Measurements from ENCODE around the gene CDC16. TPM values are rescaled to one million over a fixed set of nuclear protein-coding genes. Genes with fewer than 3 reads are reported as not detected.

Gene CDC16
- total and polyA plus RNA-seq, 4 experiments from 2014 or later = 12.9 to 87.9 (median 53.7) TPM

GRCh38 chr13:114212158-114212495 lies 22.6 kb upstream of the CDC16 start:
- ChIA-PET POLR2A (ENCODE audit: partially characterized antibody) (interaction anchor here (1.1 to 3.4 kb wide), 3 partner anchors 69 to 102 kb away, joined by 3 to 10 read pairs (median 4); no protein-coding TSS in a partner anchor), CTCF (ENCODE audit: partially characterized antibody) (interaction anchor here (1.7 kb wide), 1 partner anchor 50 kb away, joined by 3 read pairs; no protein-coding TSS in a partner anchor)
- no peaks in the 10 kb centered on the region for H3K9me3 Mint-ChIP-seq
- H3K9me3 ChIP-seq (ENCODE audit: control insufficient read depth in 1 of 2, low read length in 2 of 2) = no peaks in the 10 kb centered on the region
- H3K27me3 ChIP-seq (ENCODE audit: insufficient read depth, low read length) = peaks cover 4% of the 10 kb centered on the region
- H3K36me3 Mint-ChIP-seq = no peaks in the 10 kb centered on the region
- DNase-seq = no peak
- no peak overlapping the region for H3K27ac ChIP-seq (ENCODE audit: low read depth, low read length)
- H3K4me3 Mint-ChIP-seq = no peak overlapping the region
- no peak overlapping the region for H3K4me3 ChIP-seq (ENCODE audit: low read length in 2 of 2)
- intact Hi-C loops (cut with micrococcal nuclease) = no loop called here
- H3K4me1 ChIP-seq (ENCODE audit: insufficient read depth, low read length) = peaks cover 5% of the 10 kb centered on the region
- peaks cover 4 to 5% of the 10 kb centered on the region in 2 donors for H3K27me3 Mint-ChIP-seq
- peak overlapping the region in 3 of 7 donors; percentile 43 to 79 (median 71) for H3K27ac Mint-ChIP-seq
- peaks cover 3 to 26% (median 10%) of the 10 kb centered on the region in 4 donors for H3K4me1 Mint-ChIP-seq
- no peaks in the 10 kb centered on the region for H3K36me3 ChIP-seq (ENCODE audit: insufficient read depth, low read length)

- Histone ChIP-seq H3K36me3 (ENCODE audit: insufficient read depth, low read length) (no peaks in the 10 kb centered on the region), H3K27ac (ENCODE audit: low read depth, low read length) (no peak overlapping the region), H3K9me3 (ENCODE audit: control insufficient read depth in 1 of 2, low read length in 2 of 2) (no peaks in the 10 kb centered on the region), H3K4me3 (ENCODE audit: low read length in 2 of 2) (no peak overlapping the region), H3K4me1 (ENCODE audit: insufficient read depth, low read length) (peaks cover 5% of the 10 kb centered on the region), H3K27me3 (ENCODE audit: insufficient read depth, low read length) (peaks cover 4% of the 10 kb centered on the region)
- DNase-seq = no peak
- Mint-ChIP-seq H3K27me3 (peaks cover 4 to 5% of the 10 kb centered on the region in 2 donors), H3K36me3 (no peaks in the 10 kb centered on the region), H3K4me3 (no peak overlapping the region), H3K27ac (peak overlapping the region in 1 of 7 donors; percentile 64), H3K9me3 (no peaks in the 10 kb centered on the region), H3K4me1 (peaks cover 6 to 40% (median 17%) of the 10 kb centered on the region in 4 donors)
- CTCF ChIA-PET (ENCODE audit: partially characterized antibody) = interaction anchor here (1.0 to 1.7 kb wide), 2 partner anchors 13 to 27 kb away, joined by 3 to 7 read pairs; no protein-coding TSS in a partner anchor
- POLR2A ChIA-PET (ENCODE audit: partially characterized antibody) = interaction anchor here (1.3 to 3.4 kb wide), 3 partner anchors 9 to 71 kb away, joined by 3 to 10 read pairs (median 5); no protein-coding TSS in a partner anchor
- intact Hi-C loops (cut with micrococcal nuclease) = no loop called here
These were observed 20.7 kb upstream of the CDC16 start for GRCh38 chr13:114213980-114214379.

- H3K27me3 ChIP-seq (ENCODE audit: insufficient read depth, low read length) = no peaks in the 10 kb centered on the region
- H3K9me3 Mint-ChIP-seq = no peaks in the 10 kb centered on the region
- intact Hi-C loops (cut with micrococcal nuclease) = no loop called here
- peak overlapping the region in 6 of 7 donors; percentile 29 to 74 (median 50) for H3K27ac Mint-ChIP-seq
- peaks cover 18 to 62% (median 35%) of the 10 kb centered on the region in 4 donors for H3K4me1 Mint-ChIP-seq
- POLR2A ChIA-PET (ENCODE audit: partially characterized antibody) = interaction anchor here (0.8 to 1.4 kb wide), 3 partner anchors 71 to 127 kb away, joined by 3 to 5 read pairs (median 3); no protein-coding TSS in a partner anchor
- no peak overlapping the region for H3K4me3 ChIP-seq (ENCODE audit: low read length in 2 of 2)
- no peak for DNase-seq
- no peak overlapping the region for H3K27ac ChIP-seq (ENCODE audit: low read depth, low read length)
- H3K4me1 ChIP-seq (ENCODE audit: insufficient read depth, low read length) = peaks cover 27% of the 10 kb centered on the region
- peak overlapping the region in 5 of 8 donors; percentile 3 to 61 (median 24) for H3K4me3 Mint-ChIP-seq
- no peaks in the 10 kb centered on the region for H3K36me3 Mint-ChIP-seq
- no peaks in the 10 kb centered on the region for H3K27me3 Mint-ChIP-seq
- no peaks in the 10 kb centered on the region for H3K9me3 ChIP-seq (ENCODE audit: control insufficient read depth in 1 of 2, low read length in 2 of 2)
- CTCF ChIA-PET (ENCODE audit: partially characterized antibody) = interaction anchor here (1.2 to 1.9 kb wide), 3 partner anchors 76 to 109 kb away, joined by 3 to 5 read pairs (median 3); no protein-coding TSS in a partner anchor
- H3K36me3 ChIP-seq (ENCODE audit: insufficient read depth, low read length) = no peaks in the 10 kb centered on the region
These were observed 15.3 kb upstream of the CDC16 start for GRCh38 chr13:114219392-114219791.

GRCh38 chr13:114222461-114222968 lies 12.2 kb upstream of the CDC16 start:
- no peak for DNase-seq
- intact Hi-C loops (cut with micrococcal nuclease) = no loop called here
- Histone ChIP-seq H3K4me1 (ENCODE audit: insufficient read depth, low read length) (peaks cover 53% of the 10 kb centered on the region), H3K27me3 (ENCODE audit: insufficient read depth, low read length) (no peaks in the 10 kb centered on the region), H3K27ac (ENCODE audit: low read depth, low read length) (no peak overlapping the region), H3K9me3 (ENCODE audit: control insufficient read depth in 1 of 2, low read length in 2 of 2) (no peaks in the 10 kb centered on the region), H3K4me3 (ENCODE audit: low read length in 2 of 2) (no peak overlapping the region), H3K36me3 (ENCODE audit: insufficient read depth, low read length) (no peaks in the 10 kb centered on the region)
- ChIA-PET POLR2A (ENCODE audit: partially characterized antibody) (interaction anchor here (1.1 to 2.9 kb wide), 5 partner anchors 9 to 112 kb away, joined by 3 to 14 read pairs (median 5); no protein-coding TSS in a partner anchor), CTCF (ENCODE audit: partially characterized antibody) (interaction anchor here (0.7 to 2.1 kb wide), 8 partner anchors 15 to 111 kb away, joined by 3 to 7 read pairs (median 4); no protein-coding TSS in a partner anchor)
- Mint-ChIP-seq H3K27me3 (no peaks in the 10 kb centered on the region), H3K9me3 (no peaks in the 10 kb centered on the region), H3K36me3 (no peaks in the 10 kb centered on the region), H3K4me1 (peaks cover 39 to 83% (median 62%) of the 10 kb centered on the region in 4 donors), H3K27ac (peak overlapping the region in 3 of 7 donors; percentile 19 to 78 (median 38)), H3K4me3 (peak overlapping the region in 1 of 8 donors; percentile 20)

GRCh38 chr13:114224201-114224600 lies 10.5 kb upstream of the CDC16 start:
- H3K27me3 ChIP-seq (ENCODE audit: insufficient read depth, low read length) = no peaks in the 10 kb centered on the region
- no peak overlapping the region for H3K4me3 ChIP-seq (ENCODE audit: low read length in 2 of 2)
- intact Hi-C loops (cut with micrococcal nuclease) = no loop called here
- H3K27me3 Mint-ChIP-seq = no peaks in the 10 kb centered on the region
- H3K4me1 Mint-ChIP-seq = peaks cover 35 to 66% (median 54%) of the 10 kb centered on the region in 4 donors
- peak overlapping the region in 5 of 7 donors; percentile 7 to 97 (median 88) for H3K27ac Mint-ChIP-seq
- H3K4me3 Mint-ChIP-seq = peak overlapping the region in 1 of 8 donors; percentile 17
- no peaks in the 10 kb centered on the region for H3K36me3 Mint-ChIP-seq
- DNase-seq = no peak
- H3K4me1 ChIP-seq (ENCODE audit: insufficient read depth, low read length) = peaks cover 50% of the 10 kb centered on the region
- ChIA-PET POLR2A (ENCODE audit: partially characterized antibody) (interaction anchor here (0.7 to 2.9 kb wide), 5 partner anchors 76 to 114 kb away, joined by 3 to 14 read pairs (median 5); no protein-coding TSS in a partner anchor), CTCF (ENCODE audit: partially characterized antibody) (interaction anchor here (1.4 to 2.1 kb wide), 3 partner anchors 81 to 113 kb away, joined by 4 to 7 read pairs (median 7); no protein-coding TSS in a partner anchor)
- H3K9me3 Mint-ChIP-seq = no peaks in the 10 kb centered on the region
- H3K36me3 ChIP-seq (ENCODE audit: insufficient read depth, low read length) = no peaks in the 10 kb centered on the region
- H3K27ac ChIP-seq (ENCODE audit: low read depth, low read length) = no peak overlapping the region
- H3K9me3 ChIP-seq (ENCODE audit: control insufficient read depth in 1 of 2, low read length in 2 of 2) = no peaks in the 10 kb centered on the region

- Mint-ChIP-seq H3K27me3 (peaks cover under 1% of the 10 kb centered on the region in 2 donors), H3K27ac (peak overlapping the region; percentile 46 to 89 (median 78)), H3K9me3 (no peaks in the 10 kb centered on the region), H3K36me3 (no peaks in the 10 kb centered on the region), H3K4me3 (peak overlapping the region in 2 of 8 donors; percentile 51 to 74), H3K4me1 (peaks cover 31 to 55% (median 43%) of the 10 kb centered on the region in 4 donors)
- DNase-seq = no peak
- H3K9me3 ChIP-seq (ENCODE audit: control insufficient read depth in 1 of 2, low read length in 2 of 2) = no peaks in the 10 kb centered on the region
- CTCF ChIA-PET (ENCODE audit: partially characterized antibody) = interaction anchor here (0.7 to 1.8 kb wide), 18 partner anchors 11 to 411 kb away, joined by 3 to 22 read pairs (median 4); no protein-coding TSS in a partner anchor
- peaks cover 42% of the 10 kb centered on the region for H3K4me1 ChIP-seq (ENCODE audit: insufficient read depth, low read length)
- H3K36me3 ChIP-seq (ENCODE audit: insufficient read depth, low read length) = no peaks in the 10 kb centered on the region
- H3K4me3 ChIP-seq (ENCODE audit: low read length in 2 of 2) = no peak overlapping the region
- POLR2A ChIA-PET (ENCODE audit: partially characterized antibody) = interaction anchor here (0.9 to 2.7 kb wide), 9 partner anchors 63 to 115 kb away, joined by 3 to 15 read pairs (median 5); no protein-coding TSS in a partner anchor
- intact Hi-C loops (cut with micrococcal nuclease) = loop anchor here (1.0 to 2.0 kb wide), 6 partner anchors 77 to 274 kb away; no protein-coding TSS in a partner anchor
- H3K27me3 ChIP-seq (ENCODE audit: insufficient read depth, low read length) = no peaks in the 10 kb centered on the region
- no peak overlapping the region for H3K27ac ChIP-seq (ENCODE audit: low read depth, low read length)
These were observed 9.1 kb upstream of the CDC16 start for GRCh38 chr13:114225610-114226009.

GRCh38 chr13:114226088-114226487 lies 8.6 kb upstream of the CDC16 start:
- Mint-ChIP-seq H3K4me1 (peaks cover 31 to 53% (median 40%) of the 10 kb centered on the region in 4 donors), H3K27me3 (peaks cover 3% of the 10 kb centered on the region in 2 donors), H3K36me3 (no peaks in the 10 kb centered on the region), H3K27ac (peak overlapping the region; percentile 69 to 89 (median 78)), H3K4me3 (peak overlapping the region in 5 of 8 donors; percentile 9 to 74 (median 51)), H3K9me3 (no peaks in the 10 kb centered on the region)
- H3K36me3 ChIP-seq (ENCODE audit: insufficient read depth, low read length) = no peaks in the 10 kb centered on the region
- ChIA-PET CTCF (ENCODE audit: partially characterized antibody) (interaction anchor here (0.7 to 1.8 kb wide), 18 partner anchors 10 to 411 kb away, joined by 3 to 22 read pairs (median 4); no protein-coding TSS in a partner anchor), POLR2A (ENCODE audit: partially characterized antibody) (interaction anchor here (0.9 to 2.7 kb wide), 9 partner anchors 64 to 115 kb away, joined by 3 to 15 read pairs (median 5); no protein-coding TSS in a partner anchor)
- H3K27me3 ChIP-seq (ENCODE audit: insufficient read depth, low read length) = no peaks in the 10 kb centered on the region
- no peaks in the 10 kb centered on the region for H3K9me3 ChIP-seq (ENCODE audit: control insufficient read depth in 1 of 2, low read length in 2 of 2)
- no peak overlapping the region for H3K4me3 ChIP-seq (ENCODE audit: low read length in 2 of 2)
- peaks cover 41% of the 10 kb centered on the region for H3K4me1 ChIP-seq (ENCODE audit: insufficient read depth, low read length)
- no peak overlapping the region for H3K27ac ChIP-seq (ENCODE audit: low read depth, low read length)
- peak in 2 of 5 donors; percentile 18 to 19 for DNase-seq
- intact Hi-C loops (cut with micrococcal nuclease) = loop anchor here (1.0 to 2.0 kb wide), 6 partner anchors 78 to 275 kb away; no protein-coding TSS in a partner anchor

All from CD4-positive, alpha-beta memory T cell (primary cell).